ENCODE results near the gene ZSCAN18.

DNA sequence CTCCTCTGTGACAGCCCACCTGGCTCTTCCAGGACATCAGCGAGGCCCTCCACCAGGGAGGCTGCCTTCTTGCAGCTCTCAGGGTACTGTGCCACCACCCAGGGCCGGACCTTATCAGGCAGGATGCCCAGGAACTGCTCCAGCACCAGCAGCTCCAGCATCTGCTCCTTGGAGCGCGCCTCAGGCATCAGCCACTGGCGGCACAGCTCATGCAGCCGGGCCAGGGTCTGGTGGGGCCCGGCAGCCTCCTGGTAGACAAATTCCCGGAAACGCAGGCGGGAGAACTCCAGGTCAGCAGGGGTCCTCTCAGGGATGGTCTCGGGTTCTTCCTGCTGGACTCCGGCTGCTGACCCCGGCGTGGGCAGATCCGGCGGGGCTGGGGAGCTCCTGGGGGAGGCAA, 8.2 kb downstream of the ZSCAN18 start:
- TF ChIP-seq CTCF (IDR thresholded peaks at IDR 0.05; ENCODE audit: low read length), result no peak
- TF ChIP-seq EZH2 (IDR thresholded peaks at IDR 0.05; ENCODE audit: borderline replicate concordance, low read length), result no peak

Measured in OCI-LY1 (cell line).